ENCODE measurements around the gene FMNL2.
A peak's percentile ranks its signal among the peaks of the same experiment; 100 is the strongest.

FMNL2 gene

DNA sequence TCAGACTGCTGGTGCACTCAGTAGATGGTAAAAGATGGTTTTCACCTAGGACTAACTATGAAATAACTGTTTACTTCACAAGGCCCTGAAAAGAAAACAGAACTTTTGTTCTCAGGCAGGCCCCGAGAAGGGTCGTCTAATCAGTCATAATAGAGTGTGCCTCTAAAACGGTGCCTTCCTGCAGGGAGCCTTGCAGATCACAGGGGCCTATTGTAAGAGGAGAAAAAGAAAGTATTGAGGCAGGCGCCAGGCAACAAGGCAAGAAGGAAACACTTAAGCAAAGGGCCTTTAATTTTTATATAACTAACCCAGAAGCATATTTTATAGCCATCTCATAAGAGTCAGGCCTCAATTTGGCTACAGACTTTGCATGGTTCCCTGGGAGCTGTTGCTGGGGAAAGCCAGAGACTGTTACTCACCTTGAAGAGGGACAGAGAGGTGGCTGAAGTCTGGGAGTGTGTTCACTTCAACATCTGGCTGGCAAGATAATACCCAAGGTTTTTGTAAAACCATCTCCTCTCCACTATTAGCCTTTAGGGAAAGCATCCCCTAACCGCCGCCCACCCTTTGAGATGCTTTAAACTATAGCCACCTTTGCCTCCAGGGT is 265.2 kb downstream of the FMNL2 start:
- Histone ChIP-seq H3K9ac (ENCODE audit: low read depth, low read length) (no peak overlapping the region), H3K9me3 (ENCODE audit: insufficient read depth, low read length, severe bottlenecking) (no peaks in the 10 kb centered on the region), H2AFZ (ENCODE audit: low read depth, low read length) (no peak overlapping the region), H3K27ac (ENCODE audit: low read length) (no peak overlapping the region), H4K20me1 (ENCODE audit: insufficient read depth, low read length) (no peaks in the 10 kb centered on the region), H3K4me3 (ENCODE audit: low read depth in 1 of 2, low read length in 2 of 2) (no peak overlapping the region), H3K27me3 (ENCODE audit: insufficient read depth, low read length, poor library complexity) (no peaks in the 10 kb centered on the region), H3K36me3 (ENCODE audit: insufficient read depth, low read length) (no peaks in the 10 kb centered on the region), H3K4me2 (ENCODE audit: insufficient read depth, low read length) (no peak overlapping the region), H3K4me1 (ENCODE audit: insufficient read depth, low read length) (peaks cover 5% of the 10 kb centered on the region; the same call in 1 of the 2 replicates), H3K79me2 (ENCODE audit: insufficient read depth, low read length) (no peaks in the 10 kb centered on the region)
- ATAC-seq (ENCODE audit: insufficient read depth, low read depth), result no peak
- no peak for DNase-seq
- no peak for TF ChIP-seq EZH2 (IDR thresholded peaks at IDR 0.05; ENCODE audit: borderline replicate concordance, low read depth, low read length, severe bottlenecking)
- TF ChIP-seq, protein P1, sequence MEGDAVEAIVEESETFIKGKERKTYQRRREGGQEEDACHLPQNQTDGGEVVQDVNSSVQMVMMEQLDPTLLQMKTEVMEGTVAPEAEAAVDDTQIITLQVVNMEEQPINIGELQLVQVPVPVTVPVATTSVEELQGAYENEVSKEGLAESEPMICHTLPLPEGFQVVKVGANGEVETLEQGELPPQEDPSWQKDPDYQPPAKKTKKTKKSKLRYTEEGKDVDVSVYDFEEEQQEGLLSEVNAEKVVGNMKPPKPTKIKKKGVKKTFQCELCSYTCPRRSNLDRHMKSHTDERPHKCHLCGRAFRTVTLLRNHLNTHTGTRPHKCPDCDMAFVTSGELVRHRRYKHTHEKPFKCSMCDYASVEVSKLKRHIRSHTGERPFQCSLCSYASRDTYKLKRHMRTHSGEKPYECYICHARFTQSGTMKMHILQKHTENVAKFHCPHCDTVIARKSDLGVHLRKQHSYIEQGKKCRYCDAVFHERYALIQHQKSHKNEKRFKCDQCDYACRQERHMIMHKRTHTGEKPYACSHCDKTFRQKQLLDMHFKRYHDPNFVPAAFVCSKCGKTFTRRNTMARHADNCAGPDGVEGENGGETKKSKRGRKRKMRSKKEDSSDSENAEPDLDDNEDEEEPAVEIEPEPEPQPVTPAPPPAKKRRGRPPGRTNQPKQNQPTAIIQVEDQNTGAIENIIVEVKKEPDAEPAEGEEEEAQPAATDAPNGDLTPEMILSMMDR (IDR thresholded peaks at IDR 0.05; ENCODE audit: borderline replicate concordance, extremely low read depth, low read length, poor library complexity, severe bottlenecking), result no peak

DNA sequence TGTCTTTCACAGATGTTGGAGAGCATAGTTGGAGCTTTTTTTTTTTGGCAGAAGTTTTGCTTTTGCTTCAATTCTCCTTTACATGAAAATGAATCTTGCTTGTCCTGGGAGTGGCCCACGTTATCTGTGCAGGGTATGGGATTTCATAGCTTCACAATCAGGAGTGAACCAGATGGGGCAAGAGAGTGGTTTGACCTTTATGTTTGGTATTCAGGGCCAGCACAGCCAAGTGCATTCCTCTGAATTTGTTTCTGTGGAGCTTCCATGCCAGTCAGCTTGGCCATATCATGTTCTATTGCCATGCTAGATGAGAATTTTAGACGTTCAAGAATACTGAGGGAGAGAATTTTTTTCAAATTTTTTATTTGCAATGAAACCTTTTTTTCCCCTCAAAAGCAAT is 265.7 kb downstream of the FMNL2 start:
- DNase-seq (no peak), ATAC-seq (ENCODE audit: insufficient read depth, low read depth) (no peak)
- Histone ChIP-seq H4K20me1 (ENCODE audit: insufficient read depth, low read length) (no peaks in the 10 kb centered on the region), H3K36me3 (ENCODE audit: insufficient read depth, low read length) (no peaks in the 10 kb centered on the region), H3K27me3 (ENCODE audit: insufficient read depth, low read length, poor library complexity) (no peaks in the 10 kb centered on the region), H3K9ac (ENCODE audit: low read depth, low read length) (no peak overlapping the region), H3K79me2 (ENCODE audit: insufficient read depth, low read length) (no peaks in the 10 kb centered on the region), H3K27ac (ENCODE audit: low read length) (no peak overlapping the region), H3K4me3 (ENCODE audit: low read depth in 1 of 2, low read length in 2 of 2) (no peak overlapping the region), H3K9me3 (ENCODE audit: insufficient read depth, low read length, severe bottlenecking) (no peaks in the 10 kb centered on the region), H3K4me2 (ENCODE audit: insufficient read depth, low read length) (no peak overlapping the region), H2AFZ (ENCODE audit: low read depth, low read length) (no peak overlapping the region), H3K4me1 (ENCODE audit: insufficient read depth, low read length) (peaks cover 5% of the 10 kb centered on the region; the same call in 1 of the 2 replicates)
- TF ChIP-seq EZH2 (IDR thresholded peaks at IDR 0.05; ENCODE audit: borderline replicate concordance, low read depth, low read length, severe bottlenecking), result no peak
- TF ChIP-seq, protein P1 (IDR thresholded peaks at IDR 0.05; ENCODE audit: borderline replicate concordance, extremely low read depth, low read length, poor library complexity, severe bottlenecking), result no peak

DNA sequence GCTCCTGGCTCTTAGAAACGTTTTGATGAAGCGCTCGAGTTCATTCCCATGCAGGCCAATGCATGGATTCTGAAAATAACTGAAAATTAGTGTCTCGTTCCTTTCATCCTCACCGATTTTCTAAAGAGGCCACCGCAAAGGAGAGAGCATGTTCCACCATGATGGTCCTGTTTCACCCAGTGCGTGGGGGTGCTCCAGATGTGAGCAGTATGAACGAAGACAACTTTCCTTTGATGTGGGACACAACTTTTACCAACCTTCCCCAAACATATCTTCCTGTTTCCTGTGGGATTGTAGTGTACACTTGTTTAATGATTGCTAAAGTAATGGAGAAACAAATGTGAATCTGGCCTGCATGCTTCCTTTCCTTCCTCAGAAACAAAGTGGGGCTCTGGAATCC is 267.8 kb downstream of the FMNL2 start:
- H3K9ac ChIP-seq (ENCODE audit: low read depth, low read length), result no peak overlapping the region
- H3K4me1 ChIP-seq (ENCODE audit: insufficient read depth, low read length), result peaks cover 5% of the 10 kb centered on the region; the same call in 1 of the 2 replicates
- H3K9me3 ChIP-seq (ENCODE audit: insufficient read depth, low read length, severe bottlenecking), result no peaks in the 10 kb centered on the region
- TF ChIP-seq, protein P1 (IDR thresholded peaks at IDR 0.05; ENCODE audit: borderline replicate concordance, extremely low read depth, low read length, poor library complexity, severe bottlenecking), result no peak
- H3K36me3 ChIP-seq (ENCODE audit: insufficient read depth, low read length), result no peaks in the 10 kb centered on the region
- H4K20me1 ChIP-seq (ENCODE audit: insufficient read depth, low read length), result no peaks in the 10 kb centered on the region
- no peak overlapping the region for H3K27ac ChIP-seq (ENCODE audit: low read length)
- DNase-seq (peak; percentile 7), ATAC-seq (ENCODE audit: insufficient read depth, low read depth) (peak; percentile 64; the same call in 2 of the 3 replicates)
- H3K79me2 ChIP-seq (ENCODE audit: insufficient read depth, low read length), result no peaks in the 10 kb centered on the region
- no peaks in the 10 kb centered on the region for H3K27me3 ChIP-seq (ENCODE audit: insufficient read depth, low read length, poor library complexity)
- no peak overlapping the region for H2AFZ ChIP-seq (ENCODE audit: low read depth, low read length)
- H3K4me2 ChIP-seq (ENCODE audit: insufficient read depth, low read length), result no peak overlapping the region
- no peak overlapping the region for H3K4me3 ChIP-seq (ENCODE audit: low read depth in 1 of 2, low read length in 2 of 2)
